ENCODE results near the gene SCAMP5.

The SCAMP5 gene

DNA sequence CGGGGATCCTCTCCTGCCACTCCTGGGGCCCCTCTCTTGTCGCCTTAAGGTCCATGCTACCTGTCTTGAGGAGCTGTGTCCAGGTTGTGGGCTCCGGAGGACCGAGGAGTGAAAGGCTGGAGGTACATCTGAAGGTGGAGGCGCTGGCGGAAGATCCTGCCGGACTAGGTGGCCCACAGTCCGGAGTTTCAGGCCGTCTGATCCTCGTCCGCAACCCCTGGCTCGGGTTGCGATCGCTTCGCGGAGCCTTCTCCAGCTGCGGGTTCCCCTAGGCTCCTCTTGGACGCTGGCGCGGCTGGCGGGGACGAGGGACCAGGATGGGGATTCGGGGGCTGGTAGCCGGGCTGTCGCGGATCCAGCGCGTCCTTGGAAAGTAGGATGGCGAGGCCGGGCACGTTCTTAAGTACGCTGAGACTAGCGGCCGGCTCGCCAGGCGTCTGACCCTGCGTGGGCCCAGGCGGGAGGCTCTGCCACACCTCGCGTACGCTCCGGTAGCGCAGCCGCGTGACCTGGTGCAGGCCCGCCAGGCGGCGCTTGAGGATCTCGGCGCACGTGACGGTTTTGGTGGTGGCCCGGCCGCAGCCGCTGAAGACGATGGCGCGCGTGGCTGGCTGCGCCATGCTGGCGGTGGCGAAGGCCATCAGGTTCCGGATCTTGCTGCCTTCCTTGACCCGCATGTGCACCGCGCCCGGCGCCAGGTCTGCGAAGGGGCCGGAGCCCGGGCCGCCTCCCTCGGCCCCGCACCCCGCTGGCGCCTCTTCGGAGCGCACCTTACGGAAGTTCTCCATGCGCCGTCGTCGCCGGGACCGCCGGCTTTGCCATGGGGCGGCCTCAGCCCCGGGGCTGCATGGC lies 39.3 kb upstream of the SCAMP5 start:
- Histone ChIP-seq H3K27me3 (peaks cover 71% of the 10 kb centered on the region), H3K36me3 (no peaks in the 10 kb centered on the region), H3K27ac (peak overlapping the region; percentile 39), H3K9me3 (no peaks in the 10 kb centered on the region), H3K4me3 (ENCODE audit: low read depth in 1 of 2, low read length in 1 of 2) (peak overlapping the region; percentile 62 to 78), H3K4me1 (ENCODE audit: control insufficient read depth in 1 of 2, insufficient read depth in 1 of 2, low read depth in 1 of 2, low read length in 1 of 2) (peaks cover 23 to 38% of the 10 kb centered on the region in 2 experiments)
- TF ChIP-seq, protein P1, sequence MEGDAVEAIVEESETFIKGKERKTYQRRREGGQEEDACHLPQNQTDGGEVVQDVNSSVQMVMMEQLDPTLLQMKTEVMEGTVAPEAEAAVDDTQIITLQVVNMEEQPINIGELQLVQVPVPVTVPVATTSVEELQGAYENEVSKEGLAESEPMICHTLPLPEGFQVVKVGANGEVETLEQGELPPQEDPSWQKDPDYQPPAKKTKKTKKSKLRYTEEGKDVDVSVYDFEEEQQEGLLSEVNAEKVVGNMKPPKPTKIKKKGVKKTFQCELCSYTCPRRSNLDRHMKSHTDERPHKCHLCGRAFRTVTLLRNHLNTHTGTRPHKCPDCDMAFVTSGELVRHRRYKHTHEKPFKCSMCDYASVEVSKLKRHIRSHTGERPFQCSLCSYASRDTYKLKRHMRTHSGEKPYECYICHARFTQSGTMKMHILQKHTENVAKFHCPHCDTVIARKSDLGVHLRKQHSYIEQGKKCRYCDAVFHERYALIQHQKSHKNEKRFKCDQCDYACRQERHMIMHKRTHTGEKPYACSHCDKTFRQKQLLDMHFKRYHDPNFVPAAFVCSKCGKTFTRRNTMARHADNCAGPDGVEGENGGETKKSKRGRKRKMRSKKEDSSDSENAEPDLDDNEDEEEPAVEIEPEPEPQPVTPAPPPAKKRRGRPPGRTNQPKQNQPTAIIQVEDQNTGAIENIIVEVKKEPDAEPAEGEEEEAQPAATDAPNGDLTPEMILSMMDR (IDR thresholded peaks at IDR 0.05): no peak

DNA sequence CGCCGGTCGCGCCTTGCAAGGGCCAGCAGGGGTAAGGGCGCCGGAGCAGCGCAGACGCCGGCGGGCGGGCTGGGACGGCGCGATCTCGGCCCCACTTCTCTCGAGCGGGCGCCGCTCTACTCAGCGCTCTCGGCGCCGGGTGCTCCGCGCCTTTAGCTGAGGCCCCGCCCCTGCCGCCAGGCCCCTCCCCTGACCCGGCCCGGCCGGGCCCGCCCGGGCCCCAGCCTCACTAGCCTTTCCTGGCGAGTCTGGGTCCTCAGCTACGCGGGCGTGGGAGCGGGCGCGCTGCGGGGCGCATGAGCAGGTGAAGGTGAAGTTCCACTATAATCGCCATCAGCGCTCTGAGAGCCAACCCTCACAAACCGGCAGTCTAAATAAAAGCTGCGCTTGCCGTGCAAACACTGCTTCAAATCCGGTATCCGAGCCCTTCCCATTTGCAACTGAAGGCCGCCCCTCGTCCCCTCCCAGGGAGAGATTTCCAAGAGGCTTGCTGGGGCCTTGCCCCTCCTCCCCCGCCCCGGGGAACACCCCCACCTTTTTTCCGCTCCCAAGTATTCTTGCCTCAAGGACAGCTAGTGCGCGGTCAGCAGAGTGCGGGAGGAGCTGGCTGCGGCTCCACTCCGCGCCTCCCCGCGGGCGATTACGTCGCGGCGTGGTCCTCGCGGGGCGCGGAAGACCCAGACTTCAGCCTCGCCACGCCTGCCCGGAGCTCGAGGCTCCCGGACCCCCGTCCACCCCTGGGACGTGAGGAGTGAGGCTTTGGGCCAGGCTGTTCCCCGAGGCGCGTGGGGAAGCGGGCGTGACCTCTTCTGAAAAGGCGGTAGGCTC lies 38.5 kb upstream of the SCAMP5 start, which contains the start of gene RPP25:
Gene RPP25, minus strand, starts transcription at position 125 of the 828 bp plus-strand sequence. CDS start 189 bp downstream, outside the sequence.
- Histone ChIP-seq H3K27me3 (peaks cover 79% of the 10 kb centered on the region), H3K9me3 (no peaks in the 10 kb centered on the region), H3K27ac (peak within 1 kb of the TSS; percentile 39), H3K36me3 (no peaks in the 10 kb centered on the region), H3K4me3 (ENCODE audit: low read depth in 1 of 2, low read length in 1 of 2) (peak within 1 kb of the TSS; percentile 62 to 78), H3K4me1 (ENCODE audit: control insufficient read depth in 1 of 2, insufficient read depth in 1 of 2, low read depth in 1 of 2, low read length in 1 of 2) (peaks cover 23 to 38% of the 10 kb centered on the region in 2 experiments)
- TF ChIP-seq, protein P1 (IDR thresholded peaks at IDR 0.05): peak; percentile 13

DNA sequence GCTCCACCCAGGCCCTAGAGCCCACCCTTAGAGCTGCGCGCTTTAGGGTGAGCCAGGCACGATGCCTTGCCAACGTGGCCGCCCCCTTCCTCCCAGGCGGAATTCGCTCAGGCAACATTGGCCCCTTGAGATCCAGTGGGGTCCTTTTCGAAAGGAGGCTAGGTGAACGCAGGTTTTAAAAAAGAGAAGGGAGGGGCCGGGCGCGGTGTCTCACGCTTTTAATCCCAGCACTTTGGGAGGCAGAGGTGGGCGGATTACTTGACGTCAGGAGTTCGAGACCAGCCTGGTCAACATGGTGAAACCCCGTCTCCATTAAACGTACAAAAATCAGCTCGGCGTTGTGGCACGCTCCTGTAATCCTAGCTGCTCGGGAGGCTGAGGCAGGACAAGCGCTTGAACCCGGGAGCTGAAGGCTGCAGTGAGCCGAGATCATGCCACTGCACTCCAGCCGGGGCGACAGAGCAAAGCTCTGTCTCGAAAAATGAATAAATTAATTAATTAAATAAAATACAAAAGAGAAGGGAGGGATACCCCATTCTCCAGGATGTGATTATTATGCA lies 37.8 kb upstream of the SCAMP5 start:
- TF ChIP-seq, protein P1 (IDR thresholded peaks at IDR 0.05): no peak
- Histone ChIP-seq H3K9me3 (no peaks in the 10 kb centered on the region), H3K27me3 (peaks cover 86% of the 10 kb centered on the region), H3K27ac (no peak overlapping the region), H3K36me3 (no peaks in the 10 kb centered on the region), H3K4me3 (ENCODE audit: low read depth in 1 of 2, low read length in 1 of 2) (peak overlapping the region; percentile 62 to 78), H3K4me1 (ENCODE audit: control insufficient read depth in 1 of 2, insufficient read depth in 1 of 2, low read depth in 1 of 2, low read length in 1 of 2) (peaks cover 23 to 38% of the 10 kb centered on the region in 2 experiments)

DNA sequence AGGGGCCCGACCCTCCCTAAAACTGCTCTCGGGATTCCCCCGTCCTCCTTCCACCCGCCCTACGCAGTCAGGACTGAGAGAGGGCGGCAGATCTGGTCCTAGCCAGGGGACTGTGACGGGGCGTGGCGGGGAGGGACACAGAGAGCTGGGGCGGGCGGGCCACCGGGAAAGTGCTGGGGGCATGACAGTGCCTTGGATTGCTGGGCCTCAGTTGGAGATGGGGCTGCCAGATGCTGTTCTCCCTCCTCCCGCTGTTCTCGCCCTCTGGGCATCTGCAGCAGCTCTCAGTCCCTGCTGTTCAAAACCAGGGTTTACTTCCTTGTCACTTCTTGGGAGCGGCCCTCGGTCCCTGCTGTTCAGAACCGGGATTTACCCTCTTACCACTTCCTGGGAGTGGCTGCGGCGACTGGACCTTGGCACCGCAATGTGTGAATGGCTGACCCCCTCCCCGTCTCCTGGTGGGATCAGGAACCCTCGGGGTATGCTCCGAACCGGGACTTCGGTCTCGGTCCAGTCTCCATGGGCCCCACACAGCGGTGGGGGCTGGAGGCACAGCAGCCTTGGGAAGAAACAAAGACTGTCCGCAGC lies 36.9 kb upstream of the SCAMP5 start:
- Histone ChIP-seq H3K4me1 (ENCODE audit: control insufficient read depth in 1 of 2, insufficient read depth in 1 of 2, low read depth in 1 of 2, low read length in 1 of 2) (peaks cover 23 to 38% of the 10 kb centered on the region in 2 experiments), H3K4me3 (ENCODE audit: low read depth in 1 of 2, low read length in 1 of 2) (no peak overlapping the region)

More for the DNA sequence above, 36.9 kb upstream of the SCAMP5 start:
- TF ChIP-seq, protein P1 (IDR thresholded peaks at IDR 0.05): no peak
- Histone ChIP-seq H3K27ac (no peak overlapping the region), H3K36me3 (no peaks in the 10 kb centered on the region), H3K9me3 (no peaks in the 10 kb centered on the region), H3K27me3 (peaks cover 95% of the 10 kb centered on the region)
